GM19468 (cell line): ENCODE data around the gene UPK3BL1.
"Not testable (repeated sequence)": the region's sequence is repeated elsewhere in the genome, so short reads cannot be mapped to it uniquely, and the experiment has no call there.

ENCODE experiments used
- ATAC-seq: cut with Tn5 transposase; IDR thresholded peaks from one replicate; pipeline ENCODE4 v1.9.1; 2021; ENCODE audit warnings: mild to moderate bottlenecking, moderate library complexity, moderate number of reproducible peaks; ENCODE audit not compliant: unreplicated experiment; ENCODE audit errors: extremely low read depth

UPK3BL1 gene, protein sequence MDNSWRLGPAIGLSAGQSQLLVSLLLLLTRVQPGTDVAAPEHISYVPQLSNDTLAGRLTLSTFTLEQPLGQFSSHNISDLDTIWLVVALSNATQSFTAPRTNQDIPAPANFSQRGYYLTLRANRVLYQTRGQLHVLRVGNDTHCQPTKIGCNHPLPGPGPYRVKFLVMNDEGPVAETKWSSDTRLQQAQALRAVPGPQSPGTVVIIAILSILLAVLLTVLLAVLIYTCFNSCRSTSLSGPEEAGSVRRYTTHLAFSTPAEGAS

DNA sequence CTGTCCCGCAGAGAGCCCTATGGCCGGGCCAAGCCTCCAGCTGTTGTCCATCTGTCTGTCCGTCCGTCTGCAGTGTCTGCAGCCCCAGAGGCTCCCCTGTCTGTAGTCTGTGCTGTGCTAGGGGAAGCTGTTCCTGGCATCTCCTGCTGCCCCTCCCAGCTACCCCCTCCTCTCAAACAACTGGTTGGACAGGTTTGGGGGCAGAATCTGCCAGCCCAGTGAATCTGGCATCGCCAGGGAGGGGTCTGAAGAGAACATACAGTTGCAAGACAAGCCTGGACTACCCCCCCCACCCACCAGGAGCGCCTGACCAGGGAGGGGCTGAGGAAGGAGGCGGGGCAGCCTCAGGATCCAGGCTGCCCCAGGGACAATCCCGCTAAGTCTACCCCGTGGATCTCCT lies at the start of gene UPK3BL1:
Gene UPK3BL1, minus strand, starts transcription at position 101 of the 400 bp plus-strand sequence. Its CDS starts 50 bp downstream, at position 51.
- not testable (repeated sequence) for ATAC-seq

- not testable (repeated sequence) for ATAC-seq
These were observed 48.0 kb upstream of the UPK3BL1 start for GRCh38 chr7:102690602-102691001.

DNA sequence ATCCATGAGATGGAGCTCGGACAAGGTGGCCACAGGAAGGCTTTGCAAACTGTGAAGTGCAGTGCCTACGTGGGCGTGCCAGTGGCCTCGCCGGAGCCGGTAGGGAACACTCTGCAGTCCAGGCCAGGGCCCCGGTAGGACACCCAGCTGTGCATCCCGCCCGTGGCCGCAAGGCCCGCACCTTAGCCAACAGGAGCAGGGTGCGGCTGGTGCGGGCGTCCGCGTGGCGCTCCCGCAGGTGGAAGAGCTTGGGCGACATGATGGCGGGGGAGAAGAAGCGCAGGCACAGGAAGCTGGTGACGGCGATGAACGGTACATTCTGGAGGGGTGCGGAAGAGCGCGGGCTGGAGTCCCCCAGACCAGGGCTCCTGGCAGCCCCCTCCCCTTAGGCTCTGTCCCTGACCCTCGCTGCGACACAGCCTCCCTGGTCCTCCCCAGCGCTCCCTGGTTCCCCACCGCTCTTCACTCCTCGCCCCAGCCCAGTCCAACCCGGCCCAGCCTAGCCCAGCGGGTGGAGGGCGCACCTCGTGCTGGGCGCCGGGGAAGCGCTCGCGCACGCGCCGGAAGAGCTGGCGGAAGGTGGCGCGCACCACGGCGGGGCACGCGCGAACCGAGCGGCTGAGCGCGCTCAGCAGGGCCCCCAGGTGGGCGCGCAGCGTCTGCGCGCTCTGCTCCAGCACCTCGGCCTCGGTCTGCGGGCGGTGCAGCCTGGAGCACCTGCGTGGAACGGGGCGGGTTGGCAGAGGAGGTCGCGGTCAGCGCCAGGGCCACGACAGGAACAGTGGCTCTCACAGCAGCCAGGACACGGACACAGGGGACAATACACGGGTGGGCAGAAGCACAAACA lies 47.1 kb upstream of the UPK3BL1 start:
- ATAC-seq: peak; percentile 45

GRCh38 chr7:102688299-102689036 lies 45.9 kb upstream of the UPK3BL1 start:
- ATAC-seq: not testable (repeated sequence)

GRCh38 chr7:102682560-102682959 lies 40.0 kb upstream of the UPK3BL1 start:
- not testable (repeated sequence) for ATAC-seq

- ATAC-seq: not testable (repeated sequence)
These were observed 38.2 kb upstream of the UPK3BL1 start for GRCh38 chr7:102680780-102681179.

DNA sequence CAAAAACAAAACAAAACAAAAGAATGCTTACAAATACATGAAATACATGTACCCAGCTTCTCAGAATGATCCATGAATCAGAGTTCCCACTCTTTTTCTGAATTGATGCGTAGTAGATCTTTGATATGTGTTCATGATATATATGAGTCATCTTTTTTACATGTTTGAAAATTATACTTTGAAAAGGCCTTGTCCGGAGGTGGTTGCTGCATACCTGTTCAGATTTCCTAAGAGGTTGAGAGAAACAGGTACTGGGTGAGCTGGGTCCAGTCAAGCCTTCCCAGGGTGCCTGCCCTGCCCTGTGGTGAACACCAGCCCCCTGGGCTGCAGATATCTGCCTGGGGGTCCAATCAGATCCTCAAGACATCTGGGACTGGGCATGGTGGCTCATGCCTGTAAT lies 33.0 kb upstream of the UPK3BL1 start:
- not testable (repeated sequence) for ATAC-seq

DNA sequence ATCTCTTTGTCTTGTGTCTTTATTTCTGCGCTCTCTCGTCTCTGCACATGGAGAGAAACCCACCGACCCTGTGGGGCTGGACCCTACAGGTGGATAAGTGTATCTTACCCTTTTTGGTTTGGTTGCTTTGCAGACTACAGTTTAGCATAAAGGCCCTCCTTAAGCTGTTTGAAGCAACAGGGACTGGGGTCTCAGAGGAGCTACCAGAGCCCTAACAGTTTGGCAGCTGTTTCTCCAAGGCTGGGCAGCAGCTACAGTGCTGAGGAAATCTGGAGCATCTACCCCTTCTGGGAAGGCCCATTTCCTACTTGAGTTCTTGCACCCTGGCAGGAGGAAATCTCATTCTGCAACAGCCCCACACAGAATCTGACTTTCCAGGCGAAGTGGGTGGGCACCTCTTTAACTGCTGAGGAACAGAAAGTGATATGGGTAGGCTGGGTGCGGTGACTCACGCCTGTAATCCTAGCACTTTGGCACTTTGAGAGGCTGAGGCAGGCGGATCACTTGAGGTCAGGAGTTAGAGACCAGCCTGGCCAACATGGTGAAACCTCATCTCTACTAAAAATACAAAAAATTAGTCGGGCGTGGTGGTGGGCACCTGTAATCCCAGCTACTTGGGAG lies 31.0 kb upstream of the UPK3BL1 start:
- ATAC-seq: not testable (repeated sequence)

DNA sequence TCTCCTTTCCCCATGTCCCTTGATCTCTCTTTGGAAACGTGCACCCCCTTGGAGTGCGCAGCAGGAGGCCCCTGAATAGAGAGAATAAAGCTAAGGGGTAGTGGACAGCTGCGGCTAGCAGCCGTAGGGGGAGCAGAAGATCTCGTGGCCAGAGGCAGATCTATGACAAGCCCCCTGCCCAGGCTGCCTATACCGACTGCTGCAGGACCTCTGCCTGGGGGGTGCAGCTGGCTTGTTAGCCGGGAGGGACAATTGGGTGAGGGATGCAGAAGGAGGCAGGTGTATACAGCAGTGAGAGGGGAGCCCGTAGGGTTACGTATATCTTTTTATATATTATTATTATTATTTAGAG lies 29.3 kb upstream of the UPK3BL1 start:
- ATAC-seq: peak; percentile 10

DNA sequence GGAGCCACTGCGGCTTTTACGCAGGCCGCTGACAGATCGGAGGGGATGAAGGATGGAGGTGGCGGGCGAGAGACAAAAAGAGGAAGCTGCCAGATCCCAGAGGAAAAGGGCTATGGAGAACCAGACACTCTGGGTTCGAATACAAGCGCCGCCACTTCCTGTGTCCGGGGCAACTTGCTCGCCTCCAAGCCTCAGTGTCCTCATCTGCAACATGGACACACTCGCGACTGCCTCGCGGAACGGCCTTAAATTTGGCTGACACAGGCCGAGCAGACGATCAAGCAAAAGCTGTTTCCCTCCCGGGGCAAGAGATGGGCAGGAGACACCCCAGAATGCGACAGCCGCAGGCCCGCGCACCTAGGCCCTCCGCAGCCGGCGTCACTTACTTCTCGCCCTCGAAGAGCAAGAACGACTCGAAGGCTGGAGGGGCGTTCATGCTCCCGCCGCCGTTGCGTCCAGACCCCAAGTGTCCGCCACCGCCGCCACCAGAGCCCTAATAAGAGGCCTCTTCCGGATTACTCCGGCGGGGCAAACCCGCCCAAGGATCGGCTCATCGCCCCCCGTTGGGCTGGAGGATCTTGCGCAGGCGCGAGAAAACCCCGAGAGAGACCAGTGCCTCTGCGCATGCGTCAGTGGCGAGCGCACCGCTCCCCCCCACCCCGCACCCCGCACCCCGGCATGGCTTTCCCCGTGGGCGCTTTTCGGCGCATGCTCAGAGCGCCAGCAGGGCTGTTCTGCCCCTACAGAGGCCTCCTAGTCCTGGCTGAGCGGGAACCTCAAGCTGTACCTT lies 28.8 kb upstream of the UPK3BL1 start, which contains the start of gene POLR2J2:
Gene POLR2J2, minus strand, starts transcription at position 498 of the 790 bp plus-strand sequence. Its CDS starts 62 bp downstream, at position 436.
- peak; percentile 65 for ATAC-seq

GRCh38 chr7:102667523-102667922 lies 24.9 kb upstream of the UPK3BL1 start:
- ATAC-seq: not testable (repeated sequence)

DNA sequence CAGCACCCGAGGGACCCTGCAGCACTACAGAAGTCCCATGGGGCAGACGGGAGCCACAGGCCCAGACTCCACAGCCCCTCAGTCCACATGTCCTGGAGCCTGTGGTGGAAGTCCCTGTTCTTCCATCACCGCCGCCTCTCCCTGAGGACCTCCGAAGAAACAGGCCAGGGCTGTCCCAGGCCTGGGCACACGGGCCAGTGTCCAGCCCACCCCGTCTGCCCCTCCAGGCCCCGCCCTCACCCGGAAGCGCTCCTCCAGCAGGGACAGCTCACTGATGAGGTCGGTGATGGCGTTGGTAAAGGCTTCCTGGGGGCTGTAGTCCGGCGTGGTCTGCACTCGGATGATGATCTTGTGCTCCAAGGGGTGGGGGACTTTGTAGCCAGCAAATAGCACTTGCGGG lies 24.3 kb upstream of the UPK3BL1 start:
- not testable (repeated sequence) for ATAC-seq

GRCh38 chr7:102664765-102665164 lies 22.2 kb upstream of the UPK3BL1 start:
- ATAC-seq: not testable (repeated sequence)

GRCh38 chr7:102649924-102650323 lies 7.3 kb upstream of the UPK3BL1 start, which contains the start of gene SPDYE2B:
Gene SPDYE2B (plus strand): TSS chr7:102650319. CDS start chr7:102652349, 2,030 bp downstream.
- not testable (repeated sequence) for ATAC-seq

GRCh38 chr7:102647813-102648212 lies 5.2 kb upstream of the UPK3BL1 start:
- ATAC-seq: not testable (repeated sequence)

DNA sequence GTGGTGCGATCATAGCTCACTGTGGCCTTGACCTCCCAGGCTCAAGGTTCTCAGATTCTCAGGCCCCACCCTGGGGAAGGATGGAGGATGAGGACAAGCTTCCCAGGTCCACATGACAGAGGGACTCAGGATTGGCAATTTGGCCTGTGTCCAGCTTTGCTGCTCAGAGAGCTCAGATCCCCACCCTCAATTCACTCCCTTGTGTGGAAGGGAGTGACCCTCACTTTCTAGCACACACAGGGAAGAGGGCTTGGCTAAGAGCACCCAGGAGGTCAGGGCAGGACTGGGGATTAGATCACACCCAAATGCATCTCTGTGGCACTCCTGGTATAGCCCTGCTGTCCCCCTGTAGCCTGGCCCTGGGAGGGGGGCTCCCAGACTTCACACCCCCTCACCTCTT lies 813 bp upstream of the UPK3BL1 start:
- ATAC-seq: not testable (repeated sequence)

DNA sequence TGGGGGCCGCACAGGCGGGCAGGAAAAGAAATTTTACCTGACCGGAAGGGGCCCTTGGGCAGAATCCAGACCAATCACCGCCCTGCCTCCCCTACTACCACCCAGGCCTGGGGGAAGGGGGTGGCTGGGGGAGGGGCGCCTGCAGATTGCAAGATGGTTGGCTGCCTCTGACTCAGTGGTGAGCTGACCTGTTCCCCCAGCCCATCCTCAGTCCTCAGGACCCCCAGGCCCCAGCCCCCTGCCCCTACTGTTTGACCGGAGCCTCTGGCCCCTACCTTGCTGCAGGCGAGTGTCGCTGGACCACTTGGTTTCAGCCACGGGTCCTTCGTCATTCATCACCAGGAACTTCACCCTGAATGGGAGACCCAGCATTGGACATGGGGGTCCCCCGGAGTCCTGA lies 3.7 kb downstream of the UPK3BL1 start:
- ATAC-seq: not testable (repeated sequence)

GRCh38 chr7:102636956-102637355 lies 5.6 kb downstream of the UPK3BL1 start:
- ATAC-seq: not testable (repeated sequence)

DNA sequence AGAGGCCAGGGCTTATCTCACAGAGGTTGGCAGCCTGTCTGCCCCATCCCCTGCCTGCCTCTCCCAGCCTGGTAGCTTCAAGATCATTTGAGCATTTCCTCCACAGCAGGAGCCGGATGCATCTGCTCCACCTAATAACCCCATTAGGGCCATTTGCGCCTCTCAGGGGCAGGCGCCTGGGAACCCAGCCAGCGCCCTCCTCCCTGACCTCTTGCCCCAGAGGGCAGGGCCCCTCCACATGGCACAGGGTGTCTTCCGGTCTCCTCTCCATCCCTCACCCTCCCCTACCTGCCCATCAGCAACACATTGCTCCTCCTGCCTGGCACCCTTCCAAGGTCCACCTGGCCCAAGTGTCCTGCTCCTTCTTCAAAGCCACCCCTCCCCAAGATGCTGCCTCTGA lies 7.2 kb downstream of the UPK3BL1 start:
- not testable (repeated sequence) for ATAC-seq
